HG02678 (cell line): Measurements from ENCODE around the gene JDP2.

Source experiments
- ATAC-seq: cut with Tn5 transposase; IDR thresholded peaks from one replicate; pipeline ENCODE4 v1.9.1; 2021; ENCODE audit warnings: mild to moderate bottlenecking, moderate library complexity; ENCODE audit not compliant: unreplicated experiment

The JDP2 gene

DNA sequence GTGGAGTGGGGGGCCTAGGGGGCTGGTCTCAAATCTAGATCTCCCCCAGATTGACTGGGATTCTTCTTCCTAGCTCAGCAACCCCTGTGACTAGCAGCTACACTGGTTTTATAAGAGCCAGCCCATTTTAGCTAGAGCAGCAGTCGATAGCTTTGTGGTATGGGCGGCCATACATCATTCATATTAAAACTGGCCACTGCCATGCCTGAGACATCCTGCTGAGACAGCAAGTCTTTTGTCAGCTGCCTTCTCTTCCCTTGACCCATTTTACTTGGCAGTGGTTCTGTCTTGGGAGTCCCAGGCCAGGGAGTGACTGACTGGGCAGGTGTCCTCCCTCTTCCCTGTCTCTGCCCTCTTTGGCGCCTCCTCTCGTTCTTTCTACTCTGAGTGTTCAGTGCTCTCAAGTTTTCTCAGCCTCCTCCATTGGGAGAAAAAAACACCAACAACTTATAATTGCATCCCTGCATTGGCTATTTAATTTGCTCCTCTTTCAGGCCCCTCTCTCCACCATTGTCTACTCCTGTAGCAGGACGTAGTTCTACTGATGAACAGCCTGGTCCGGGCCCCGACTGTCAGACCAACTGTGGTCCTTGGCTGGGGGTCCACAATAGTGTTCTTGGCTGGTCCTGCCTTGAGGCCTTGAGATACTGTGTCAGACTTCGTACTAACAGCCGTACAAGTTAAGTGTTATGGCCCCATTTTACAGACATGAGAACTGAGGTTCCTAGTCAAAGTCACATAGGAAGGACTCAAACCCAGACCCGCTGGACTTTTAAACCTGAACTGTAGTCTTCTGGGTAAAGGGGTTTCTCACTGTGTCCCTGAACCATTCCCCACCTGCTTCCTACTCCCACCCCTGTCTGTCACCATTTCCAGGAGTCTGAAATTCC lies 18.3 kb upstream of the JDP2 start:
- no peak for ATAC-seq

DNA sequence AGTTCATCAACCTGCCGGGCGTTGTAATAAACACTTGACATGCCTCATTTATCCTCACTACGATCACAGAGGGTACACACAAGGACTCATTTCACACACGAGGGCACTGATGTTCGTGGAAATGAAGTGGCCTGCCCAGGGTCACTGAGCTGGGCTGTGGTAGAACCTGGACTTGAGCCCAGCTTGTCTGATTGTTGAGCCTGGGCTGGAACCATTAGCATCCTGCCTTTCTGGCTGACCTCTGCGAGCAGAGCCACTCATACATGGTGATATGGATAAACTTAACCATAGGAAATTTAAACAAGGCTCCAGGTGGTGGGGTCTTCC lies 16.6 kb upstream of the JDP2 start:
- no peak for ATAC-seq

DNA sequence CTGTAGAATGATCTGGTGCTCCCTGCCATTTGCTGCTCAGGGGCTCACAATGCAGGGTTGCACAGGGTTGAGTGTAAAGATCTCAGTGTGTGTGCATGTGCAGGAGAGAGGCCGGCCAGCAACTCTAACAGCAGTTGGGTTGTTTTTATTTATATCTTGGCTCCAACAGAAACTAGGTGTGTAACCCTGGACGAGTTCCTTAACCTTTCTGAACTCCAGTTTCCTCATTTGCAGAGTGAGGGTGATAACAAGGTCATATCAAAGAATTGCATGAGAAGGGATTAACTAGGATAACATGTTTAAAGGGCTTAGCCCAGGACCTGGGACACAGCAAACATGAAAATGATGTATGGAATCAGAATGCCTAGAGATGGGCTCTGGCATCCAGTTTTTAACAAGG lies 14.8 kb upstream of the JDP2 start:
- no peak for ATAC-seq

DNA sequence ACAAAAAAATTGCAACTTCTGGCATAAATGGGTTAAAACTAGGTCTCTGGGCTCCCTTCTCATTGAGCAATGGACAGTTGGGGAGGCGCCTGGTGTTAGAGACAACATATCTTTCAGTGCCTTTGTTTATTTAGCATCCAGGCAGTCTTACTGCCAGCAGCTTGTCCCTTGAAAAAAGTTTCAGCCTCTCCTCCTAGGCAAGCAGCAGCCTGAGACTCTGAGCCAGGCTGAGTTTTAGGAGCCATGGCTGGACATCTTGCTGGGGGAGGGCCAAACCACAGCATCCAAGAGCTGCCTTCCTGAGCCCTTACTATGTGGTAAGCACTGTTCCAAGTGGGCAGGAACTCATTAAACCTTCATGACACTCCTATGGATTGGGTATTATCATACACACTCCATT lies 10.1 kb upstream of the JDP2 start:
- ATAC-seq = no peak

DNA sequence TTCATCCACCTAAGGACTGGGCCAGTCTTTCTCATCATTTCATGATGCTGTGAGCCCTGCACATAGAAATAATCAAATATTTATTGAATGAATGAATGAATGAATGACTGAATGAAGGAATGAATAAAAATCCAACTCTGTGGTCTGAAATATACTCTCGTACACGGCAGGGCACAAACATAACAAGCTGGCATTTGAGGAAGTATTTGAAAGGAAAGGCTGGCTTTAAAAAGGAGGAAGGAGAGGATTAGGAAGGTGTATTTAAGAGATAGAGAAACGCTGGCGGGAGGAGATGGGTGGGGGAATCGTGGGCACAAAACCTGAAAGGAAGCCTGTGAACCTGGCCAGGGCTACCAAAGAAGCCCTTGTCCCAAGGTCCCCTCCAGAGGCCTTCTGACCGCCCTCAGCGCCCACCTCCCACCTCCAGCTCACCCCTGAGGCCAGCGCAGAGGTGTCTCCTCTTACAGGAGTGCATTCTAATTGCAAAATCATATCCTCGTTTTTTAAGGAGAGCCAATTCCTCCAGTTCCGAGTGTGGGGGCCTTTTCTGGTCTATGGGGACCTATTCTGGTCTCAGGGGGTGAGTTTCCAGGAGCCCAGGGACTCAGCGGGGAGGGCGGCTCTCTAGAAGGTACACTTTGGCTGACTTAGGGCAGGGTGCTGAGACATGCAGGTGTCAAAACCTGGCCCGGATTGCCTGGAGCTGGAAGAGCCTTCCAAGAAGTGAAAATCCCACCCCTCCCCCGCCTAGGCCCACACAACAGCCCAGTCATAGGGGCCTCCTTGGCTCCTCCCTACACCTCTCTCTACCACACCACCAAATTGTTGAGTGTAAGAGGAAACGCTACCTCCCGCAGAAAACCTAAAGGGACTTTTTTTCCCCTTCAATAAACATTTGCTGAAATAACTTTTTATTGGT lies 8.7 kb upstream of the JDP2 start:
- peak; percentile 48 for ATAC-seq

DNA sequence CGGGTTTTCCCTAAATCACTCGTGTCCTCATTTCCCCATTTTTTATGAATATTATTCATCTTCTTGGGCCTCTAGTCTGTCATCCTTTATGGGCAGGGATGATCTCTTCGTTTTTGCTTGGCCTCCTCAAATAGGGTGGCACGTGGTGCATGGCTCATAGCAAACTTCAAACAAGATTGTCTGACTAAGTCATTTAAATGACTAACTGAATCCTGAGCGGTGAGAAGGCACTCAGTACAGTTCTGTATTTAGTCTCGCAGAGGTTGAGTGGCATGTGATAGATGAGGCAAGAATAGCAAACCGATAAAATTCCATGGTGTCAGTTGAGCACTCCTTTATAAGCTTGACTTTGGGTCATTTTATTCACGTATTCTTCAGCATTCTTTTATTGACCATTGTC lies 5.7 kb upstream of the JDP2 start:
- no peak for ATAC-seq

DNA sequence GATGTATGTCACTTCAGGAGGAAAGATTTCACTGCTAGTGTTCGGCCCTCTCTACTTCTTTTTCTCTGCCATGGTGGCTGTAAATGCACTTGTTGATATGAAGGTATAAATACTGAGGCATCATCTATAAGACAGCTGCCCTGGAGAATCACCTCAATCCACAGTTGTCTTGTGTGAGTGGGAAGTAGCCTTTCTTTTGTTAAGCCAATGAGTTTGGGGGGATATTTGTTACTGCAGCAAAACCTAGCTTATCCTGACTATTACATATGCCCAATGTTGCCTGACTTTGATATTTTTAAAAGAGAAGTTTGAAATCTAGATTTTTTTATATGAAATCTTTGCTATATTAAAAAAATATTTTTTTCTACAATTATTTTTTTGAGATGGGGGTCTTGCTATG lies 3.3 kb upstream of the JDP2 start:
- ATAC-seq = no peak

DNA sequence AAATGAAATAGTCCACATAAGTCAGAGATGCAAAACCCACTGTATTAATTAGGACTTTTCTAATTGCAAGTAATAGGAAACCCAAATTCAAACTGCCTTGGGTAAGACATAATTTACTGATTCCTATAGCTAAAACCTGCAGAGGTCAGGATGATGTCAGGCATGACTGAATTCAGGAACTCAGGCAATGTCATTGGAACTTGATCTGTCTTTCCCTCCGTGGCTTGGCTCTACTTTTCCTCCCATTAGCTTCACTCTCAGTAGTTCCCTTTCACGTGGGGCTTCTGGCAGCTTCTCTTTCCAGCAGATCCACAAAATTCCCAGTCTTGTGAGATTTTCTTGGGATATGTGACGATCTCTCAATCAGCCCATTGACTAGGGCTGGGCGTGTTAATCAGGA lies 2.4 kb upstream of the JDP2 start:
- no peak for ATAC-seq

DNA sequence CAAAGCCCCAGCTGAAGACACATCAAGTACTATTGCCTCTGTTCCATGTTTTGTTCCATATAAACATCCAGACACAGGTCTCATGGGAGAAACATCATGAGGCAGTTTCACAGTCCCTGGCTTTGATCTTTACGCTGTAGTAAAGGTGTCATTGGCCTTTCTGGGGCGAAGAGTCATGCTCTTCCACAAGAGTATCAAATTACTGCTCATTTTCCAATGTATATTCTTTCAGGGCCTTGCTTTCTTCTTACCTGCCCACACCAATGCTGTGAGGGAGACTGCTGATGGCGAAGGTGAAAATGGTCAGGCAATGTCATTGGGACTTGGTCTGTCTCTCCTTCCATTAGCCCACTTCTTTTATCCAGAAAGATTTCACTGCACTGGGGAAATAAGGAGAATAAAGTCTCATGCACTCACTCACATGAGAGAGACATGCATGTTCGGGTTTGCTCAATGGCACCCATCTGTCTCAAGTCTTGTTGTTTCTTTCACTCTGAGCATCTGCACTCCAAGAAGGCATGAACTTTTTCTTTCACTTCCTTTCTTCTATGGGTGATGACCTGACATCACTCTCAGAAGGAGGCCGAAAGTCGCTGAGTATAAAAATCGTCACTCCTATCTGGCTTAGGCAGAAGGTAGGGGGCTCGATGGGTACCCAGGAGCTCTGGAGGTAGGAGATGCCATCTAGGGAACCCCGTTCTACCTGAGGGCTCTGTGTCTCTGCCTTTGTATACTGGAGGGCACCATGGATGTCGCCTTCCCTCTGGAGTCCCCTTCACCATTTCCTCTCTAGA lies 1.3 kb upstream of the JDP2 start:
- peak; percentile 65 for ATAC-seq

DNA sequence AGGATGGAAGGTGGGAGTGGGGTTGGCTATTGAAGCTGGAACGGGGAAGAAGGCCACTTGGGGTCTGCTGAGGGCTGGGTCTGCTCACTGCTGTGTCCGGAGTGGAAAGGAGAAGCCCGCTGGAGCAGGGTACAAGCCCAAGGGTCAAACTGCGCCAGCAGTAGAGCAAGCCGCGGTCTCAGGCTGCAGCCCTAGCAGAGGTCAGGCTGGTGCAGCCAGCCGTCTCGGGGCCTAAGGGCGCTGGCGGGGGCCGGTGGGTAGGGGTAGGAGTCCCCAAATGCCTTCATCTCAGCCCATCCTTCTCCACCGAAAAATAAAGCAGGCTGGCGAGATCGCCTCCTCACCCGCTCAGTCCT lies 718 bp upstream of the JDP2 start:
- ATAC-seq = peak; percentile 33

DNA sequence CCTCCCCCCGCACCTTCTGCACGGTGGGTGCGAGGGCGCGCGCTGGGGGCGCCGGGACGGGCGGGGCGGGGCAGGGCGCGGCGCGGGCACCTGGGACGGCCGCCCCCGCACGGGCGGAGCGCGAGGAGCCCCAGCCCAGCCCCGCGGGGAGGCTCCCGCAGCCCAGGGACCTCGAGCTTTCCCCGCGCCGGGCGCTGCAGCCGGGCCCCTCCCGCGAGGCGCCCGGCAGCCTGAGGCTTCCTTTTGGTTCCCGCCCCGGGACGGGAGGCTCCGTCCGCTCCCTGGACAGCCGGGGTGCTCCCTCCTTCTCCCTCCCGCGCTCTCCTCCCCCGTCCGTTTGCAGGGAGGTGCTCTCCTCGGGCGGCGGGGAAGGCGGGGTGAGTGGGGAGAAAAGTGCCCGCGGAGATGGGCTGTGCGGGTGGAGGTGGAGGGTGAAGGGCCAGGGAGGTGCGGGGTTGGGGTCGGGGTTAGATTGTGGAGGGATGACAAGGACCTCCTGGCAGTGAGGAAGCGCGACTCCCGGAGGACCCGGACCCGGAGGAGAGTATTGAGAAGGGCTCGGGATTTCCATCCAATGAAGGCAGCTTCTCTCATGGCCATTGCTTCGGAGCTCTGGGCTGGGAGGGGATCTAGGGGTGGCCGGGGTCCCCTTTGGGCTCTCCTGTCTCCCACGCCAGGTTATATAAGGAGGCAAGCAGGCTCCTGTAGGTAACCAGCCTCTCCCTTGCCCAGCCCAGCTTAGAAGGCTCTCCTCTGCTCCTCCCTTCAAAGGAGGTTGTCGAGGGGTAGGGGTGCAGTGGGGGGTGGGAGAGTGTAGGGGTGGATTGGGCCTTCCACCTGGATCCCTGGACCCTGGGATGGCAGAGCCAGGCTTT lies 645 bp downstream of the JDP2 start:
- peak; percentile 27 for ATAC-seq

DNA sequence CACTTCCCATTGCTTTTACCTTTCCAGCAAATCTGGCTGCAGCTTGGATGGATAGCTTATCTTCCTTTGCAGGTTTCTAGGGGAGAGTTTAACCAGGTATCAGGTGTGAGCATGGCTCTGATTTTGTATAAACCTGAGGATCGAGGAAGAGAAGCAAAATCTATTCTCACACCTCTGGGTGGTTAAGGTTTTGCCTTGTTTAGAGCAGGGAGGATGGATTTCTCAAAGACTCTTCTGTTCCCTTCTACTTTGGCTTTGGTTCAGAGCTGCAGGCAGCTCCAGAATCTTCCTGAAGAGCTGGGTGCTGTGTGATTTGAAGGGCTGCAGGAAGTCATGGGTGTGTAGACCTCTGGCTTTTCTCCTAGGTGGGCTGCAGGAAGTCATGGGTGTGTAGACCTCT lies 1.7 kb downstream of the JDP2 start:
- ATAC-seq = no peak

DNA sequence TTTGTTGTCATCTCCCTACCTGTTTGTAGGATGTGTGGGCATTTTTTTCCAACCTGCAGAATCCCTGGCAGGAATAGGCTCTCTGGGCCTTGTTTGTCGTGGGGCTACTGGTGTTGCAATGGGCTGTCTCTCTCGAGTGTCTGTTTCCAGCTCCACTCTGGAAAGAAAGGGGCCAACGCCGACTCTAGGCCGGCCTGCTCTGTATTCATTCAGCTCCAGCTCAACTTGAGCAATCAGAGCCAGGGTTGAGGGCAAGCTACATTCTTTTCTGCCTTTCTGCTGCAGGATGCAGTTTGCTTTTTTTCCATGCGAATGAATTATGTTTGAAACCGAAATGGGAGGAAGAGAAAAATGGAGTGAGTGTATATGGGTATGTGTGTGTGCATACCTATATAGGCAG lies 2.3 kb downstream of the JDP2 start:
- ATAC-seq = no peak

DNA sequence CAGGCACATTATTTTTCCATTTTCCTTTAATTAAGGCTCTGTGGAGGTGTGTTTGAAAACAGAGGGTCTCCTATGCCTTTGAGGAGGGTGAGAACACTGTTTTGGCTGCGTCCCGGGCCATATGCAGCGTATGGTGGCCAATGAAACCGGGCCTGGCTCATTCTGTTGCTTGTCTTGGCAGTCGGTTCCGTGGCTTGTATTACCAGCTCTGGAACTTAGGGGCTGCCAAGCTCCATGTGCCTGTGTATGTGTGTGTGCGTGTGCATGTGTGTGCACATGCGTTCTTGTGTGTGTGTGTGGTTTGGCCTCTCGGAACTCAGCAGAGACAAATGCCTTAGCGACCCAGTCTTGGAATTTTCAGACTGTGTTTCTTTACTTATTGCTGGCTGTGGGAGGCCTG lies 2.7 kb downstream of the JDP2 start:
- no peak for ATAC-seq

DNA sequence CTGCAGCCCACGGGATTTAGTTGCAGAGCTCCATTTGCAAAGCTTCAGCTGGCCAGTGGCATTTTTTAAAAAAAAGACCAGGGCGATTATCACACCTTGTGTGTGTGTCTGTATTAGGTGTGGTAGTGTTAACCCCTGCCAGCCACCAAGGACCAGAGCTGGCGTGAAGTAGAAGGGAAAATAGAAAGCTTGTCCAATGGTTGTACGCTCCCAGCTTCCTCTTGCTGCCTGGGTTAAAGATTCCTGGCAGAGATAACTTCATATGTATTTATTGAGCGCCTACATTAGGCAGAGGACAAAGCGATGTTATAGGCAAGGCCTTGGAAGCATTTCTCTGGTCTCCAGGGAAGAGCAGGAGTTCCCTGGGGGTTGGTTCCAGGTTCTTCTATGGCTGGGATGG lies 3.2 kb downstream of the JDP2 start:
- no peak for ATAC-seq

DNA sequence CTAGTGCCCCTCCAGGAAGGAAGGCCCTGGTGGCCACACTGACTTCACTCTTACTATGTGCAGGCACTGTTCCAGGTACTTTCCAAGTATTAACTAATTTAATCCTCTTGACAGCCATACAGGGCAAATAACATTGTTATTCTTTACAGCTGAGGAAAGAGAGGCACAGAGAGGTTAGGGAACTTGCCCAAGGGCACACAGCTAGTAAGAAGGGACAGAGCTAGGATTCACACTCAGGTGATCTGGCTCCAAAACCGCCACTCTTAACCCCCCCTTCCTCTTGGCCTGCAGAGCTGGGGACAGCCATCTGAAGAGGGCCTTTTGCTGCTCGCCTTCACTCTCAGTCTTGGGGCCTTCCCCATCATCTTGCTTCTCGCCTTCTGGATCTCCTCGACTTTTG lies 4.0 kb downstream of the JDP2 start:
- ATAC-seq = no peak

DNA sequence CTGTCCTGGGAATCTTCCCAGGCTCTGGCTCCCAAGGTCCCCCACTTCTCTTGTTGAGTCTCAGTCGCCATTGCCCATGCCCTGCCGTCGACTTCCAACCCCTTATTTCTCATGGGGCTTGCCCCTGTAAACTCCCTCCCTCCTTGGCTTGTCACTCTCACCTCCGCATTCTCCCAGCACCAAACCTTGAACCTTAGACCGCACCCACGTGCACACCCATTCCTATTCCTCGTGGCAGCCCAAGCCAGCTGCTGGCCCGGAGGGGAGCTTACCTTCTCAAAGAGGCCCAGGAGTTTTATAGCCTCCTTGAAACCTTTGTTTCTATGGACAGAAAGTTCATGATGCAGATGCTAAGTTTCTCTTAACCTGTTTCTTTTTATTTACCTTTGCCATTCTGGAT lies 4.6 kb downstream of the JDP2 start:
- no peak for ATAC-seq

DNA sequence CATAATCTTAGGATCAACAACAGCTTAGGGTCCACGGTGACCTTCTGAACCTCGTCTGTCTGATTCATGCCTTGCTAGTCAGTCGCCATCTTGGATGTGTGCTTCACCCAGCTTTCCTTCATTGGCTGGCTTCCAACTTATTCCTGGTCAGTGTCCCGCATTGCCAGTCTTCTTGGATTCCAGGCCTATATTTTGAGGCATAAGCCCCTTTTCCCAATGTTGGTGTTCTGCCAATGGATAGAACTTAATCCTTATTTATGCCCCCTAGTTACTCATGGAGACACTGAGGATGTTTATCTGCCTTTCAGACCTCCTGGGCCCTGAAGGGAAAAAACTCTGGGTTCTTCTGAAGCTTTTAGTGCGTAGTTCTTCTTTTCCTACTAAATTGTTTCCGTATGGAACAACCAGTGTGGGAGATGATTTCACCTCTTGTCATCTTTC lies 5.8 kb downstream of the JDP2 start:
- no peak for ATAC-seq

DNA sequence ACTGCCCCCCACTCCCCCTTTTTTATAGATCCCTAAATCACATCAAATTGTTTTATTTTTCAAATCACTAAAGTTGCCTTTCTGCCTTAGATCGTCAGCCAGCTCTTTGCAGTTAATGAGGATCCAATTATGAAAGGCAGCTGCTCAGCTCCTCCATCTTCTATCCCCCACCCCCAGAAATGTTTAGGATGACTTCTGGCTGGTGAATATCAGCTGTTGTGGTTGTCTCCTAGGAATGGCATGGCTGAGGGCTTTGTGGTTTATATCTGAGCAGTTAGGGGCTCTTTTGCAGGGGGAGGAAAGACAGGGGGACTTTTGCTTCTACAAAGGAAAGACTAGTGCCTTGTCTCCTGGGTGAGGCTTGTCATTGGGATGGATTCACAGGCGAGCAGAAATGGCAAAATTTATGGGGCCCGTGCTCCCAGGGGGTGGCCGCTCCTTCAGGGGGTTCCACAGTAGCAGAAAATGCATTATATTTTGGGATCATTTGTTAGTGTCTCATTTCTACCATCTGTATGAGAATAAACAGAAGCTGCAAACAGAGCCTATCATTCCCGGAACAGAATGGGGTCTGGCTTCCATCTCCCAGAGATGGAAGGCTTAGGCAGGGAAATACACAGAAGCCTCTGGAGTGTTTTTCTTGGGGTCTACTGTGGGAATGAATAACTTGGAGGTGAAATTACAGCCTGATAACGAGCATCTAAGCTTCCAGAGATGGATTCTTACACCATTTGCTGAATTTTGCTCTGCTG lies 6.5 kb downstream of the JDP2 start:
- ATAC-seq = no peak

DNA sequence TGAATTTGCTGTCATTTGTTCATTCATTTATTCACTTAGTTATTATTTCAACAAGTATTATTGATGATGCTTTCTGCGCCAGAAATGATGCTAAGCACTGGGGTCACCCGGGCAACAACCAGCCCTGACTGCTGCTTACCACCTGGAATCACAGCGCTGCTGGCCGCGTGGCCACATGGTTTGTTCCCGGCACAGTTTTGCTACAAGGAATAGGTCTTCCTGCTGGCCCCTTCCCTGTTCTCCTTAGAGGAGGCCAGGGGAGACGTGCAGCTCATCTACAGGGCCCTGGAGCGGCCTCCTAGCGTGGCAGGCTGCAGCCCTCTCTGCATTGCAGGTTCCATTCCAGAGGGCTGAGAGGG lies 7.0 kb downstream of the JDP2 start:
- no peak for ATAC-seq
